ENCODE data around the gene KRT13. TPM values are rescaled to one million over a fixed set of nuclear protein-coding genes. Genes with fewer than 3 reads are reported as not detected.

The KRT13 gene
- total and polyA plus RNA-seq, 10 of the 15 experiments (the other 5 are each of a cell fraction or from before 2014, with no cell fraction given) = not detected

- TF ChIP-seq ZBTB4 (CRISPR knock-in tag; IDR thresholded peaks at IDR 0.05) (no peak), FOS (IDR thresholded peaks at IDR 0.05; ENCODE audit: borderline replicate concordance, extremely low read depth, insufficient read length) (no peak), NFIC (IDR thresholded peaks at IDR 0.05; ENCODE audit: low read depth, low read length) (no peak), PAX8 (IDR thresholded peaks at IDR 0.05) (no peak), NFXL1 (IDR thresholded peaks at IDR 0.05; ENCODE audit: borderline replicate concordance) (no peak), EP300 (IDR thresholded peaks at IDR 0.05; ENCODE audit: borderline replicate concordance in 1 of 2, control insufficient read depth in 1 of 2, low read depth in 2 of 2, low read length in 2 of 2) (no peak), PRDM15 (CRISPR knock-in tag; IDR thresholded peaks at IDR 0.05) (no peak), SUPT20H (IDR thresholded peaks at IDR 0.05; ENCODE audit: borderline replicate concordance, control insufficient read depth, low read depth, low read length) (no peak), SMAD5 (IDR thresholded peaks at IDR 0.05; ENCODE audit: low read depth) (no peak), PML (IDR thresholded peaks at IDR 0.05; ENCODE audit: low read length) (no peak), TCF3 (IDR thresholded peaks at IDR 0.05; ENCODE audit: borderline replicate concordance, insufficient read depth, low read depth, low read length) (no peak)
Measured at GRCh38 chr17:41545829-41546410, 40.5 kb upstream of the KRT13 start (continued).
